HepG2 (cell line): Measurements from ENCODE around the gene PIM3. TPM values are rescaled to one million over a fixed set of nuclear protein-coding genes. Genes with fewer than 3 reads are reported as not detected.

Experiments
- BRD4 ChIP-seq: sonication (generic); formaldehyde crosslinking; IDR thresholded peaks from 2 replicates; pipeline ENCODE4 v1.4.0; 2020; ENCODE audit warnings: missing genetic modification reagents
- KLF12 ChIP-seq: sonication (generic); formaldehyde crosslinking; IDR thresholded peaks from 2 replicates; pipeline ENCODE4 v1.4.0; 2020; ENCODE audit warnings: missing genetic modification reagents, borderline replicate concordance
- KLF13 ChIP-seq: sonication (generic); formaldehyde crosslinking; IDR thresholded peaks from 2 replicates; pipeline ENCODE4 v1.4.0; 2020; ENCODE audit warnings: mild to moderate bottlenecking, missing genetic modification reagents
- MIER2 ChIP-seq: IDR thresholded peaks from 2 replicates; pipeline ENCODE4 v1.6.1; 2016; ENCODE audit warnings: missing biosample characterization, missing genetic modification reagents
- MTERF4 ChIP-seq: sonication (generic); formaldehyde crosslinking; IDR thresholded peaks from 2 replicates; pipeline ENCODE4 v1.8.0; 2023; ENCODE audit warnings: mild to moderate bottlenecking, missing genetic modification reagents
- PITX1 ChIP-seq: sonication (generic); formaldehyde crosslinking; IDR thresholded peaks from 2 replicates; pipeline ENCODE4 v1.5.1; 2020; ENCODE audit warnings: mild to moderate bottlenecking, missing genetic modification reagents
- RARG ChIP-seq: sonication (generic); formaldehyde crosslinking; IDR thresholded peaks from 2 replicates; pipeline ENCODE4 v1.4.0; 2020; ENCODE audit warnings: low read depth, mild to moderate bottlenecking, missing genetic modification reagents
- RBAK ChIP-seq: sonication (generic); formaldehyde crosslinking; IDR thresholded peaks from 2 replicates; pipeline ENCODE4 v1.5.1; 2020; ENCODE audit warnings: mild to moderate bottlenecking, missing genetic modification reagents
- TBL1XR1 ChIP-seq: fragments of 150-350 bp; IDR thresholded peaks from 2 replicates; pipeline ENCODE4 v1.6.1; 2014; ENCODE audit warnings: borderline replicate concordance, low read length; ENCODE audit not compliant: partially characterized antibody
- TFAP4 ChIP-seq: sonication (generic); IDR thresholded peaks from 2 replicates; pipeline ENCODE4 v1.6.1; 2016; ENCODE audit warnings: low read depth, borderline replicate concordance
- TRIM22 ChIP-seq: fragments of 450-650 bp; IDR thresholded peaks from 2 replicates; pipeline ENCODE4 v1.6.1; 2017
- YY1 ChIP-seq: IDR thresholded peaks from 2 replicates; pipeline ENCODE4 v1.6.1; 2011; ENCODE audit warnings: low read length, low read depth, moderate library complexity, mild to moderate bottlenecking; ENCODE audit not compliant: insufficient read depth, insufficient replicate concordance
- ZFP41 ChIP-seq: sonication (generic); formaldehyde crosslinking; IDR thresholded peaks from 2 replicates; pipeline ENCODE4 v1.4.0; 2020; ENCODE audit warnings: mild to moderate bottlenecking, missing genetic modification reagents, borderline replicate concordance
- ZNF160 ChIP-seq: sonication (generic); formaldehyde crosslinking; IDR thresholded peaks from 2 replicates; pipeline ENCODE4 v1.8.0; 2022; ENCODE audit warnings: mild to moderate bottlenecking, inconsistent platforms, missing genetic modification reagents
- ZNF263 ChIP-seq: sonication (generic); formaldehyde crosslinking; IDR thresholded peaks from 2 replicates; pipeline ENCODE4 v1.4.0; 2020; ENCODE audit warnings: missing genetic modification reagents
- ZNF275 ChIP-seq: sonication (generic); formaldehyde crosslinking; IDR thresholded peaks from 2 replicates; pipeline ENCODE4 v1.8.0; 2022; ENCODE audit warnings: missing genetic modification reagents, mild to moderate bottlenecking, inconsistent platforms, borderline replicate concordance
- ZNF577 ChIP-seq: sonication (generic); formaldehyde crosslinking; IDR thresholded peaks from 2 replicates; pipeline ENCODE4 v1.4.0; 2020; ENCODE audit warnings: mild to moderate bottlenecking, low read depth, missing genetic modification reagents, borderline replicate concordance
- polyA plus RNA-seq, 8 experiments: library from polyadenylated mRNA; depleted of rRNA in 3 of 8; stranded (reverse) in 7 of 8; unstranded in 1 of 8; fragments of >200 nt; fragmentation: Illumina TruSeq in 4 of 8; extraction: Trizol in 4 of 8; gene quantifications; 2 replicates each; pipeline versions ENCODE4 v1.2.1 to v1.2.3, GENCODE V29; 2011 to 2016; ENCODE audit warnings: low read depth in 4 of 8, missing spikeins in 1 of 8, mixed read lengths in 1 of 8; ENCODE audit not compliant: insufficient read depth in 1 of 8
- total RNA-seq, 5 experiments: library from RNA; depleted of rRNA; stranded (reverse); fragments of >200 nt; fragmentation: Illumina TruSeq; extraction: Trizol; gene quantifications; 2 replicates each; pipeline ENCODE4 v1.2.3, GENCODE V29; 2016; ENCODE audit warnings: low read depth in 1 of 5
- TF ChIP-seq, protein P1 (sequence below): sonication (generic); formaldehyde crosslinking; IDR thresholded peaks from 2 replicates; pipeline ENCODE4; 2020; ENCODE audit warnings: missing genetic modification reagents, mild to moderate bottlenecking, borderline replicate concordance
- TF ChIP-seq, protein P2 (sequence below): IDR thresholded peaks from 2 replicates; pipeline ENCODE4 v1.6.1; 2016; ENCODE audit warnings: mild to moderate bottlenecking, missing biosample characterization, missing genetic modification reagents
- TF ChIP-seq, protein P3 (sequence below): sonication (generic); formaldehyde crosslinking; IDR thresholded peaks from 2 replicates; pipeline ENCODE4 v1.5.0; 2020; ENCODE audit warnings: missing genetic modification reagents, mild to moderate bottlenecking, borderline replicate concordance

The PIM3 gene
- total and polyA plus RNA-seq, 2 of the 13 experiments (the other 11 are each of a cell fraction or from before 2014, with no cell fraction given), result 21.6 to 31.2 TPM

GRCh38 chr22:49960159-49961004 is at the start of gene PIM3 (continued):
- TF ChIP-seq TRIM22, result no peak
- TF ChIP-seq BRD4, result peak; percentile 85; the same call in 1 of the 2 replicates
- TF ChIP-seq ZFP41 (CRISPR knock-in tag), result 0 out of 2 replicates have a peak, but pooled peaks have one; percentile 77
- no peak for TF ChIP-seq KLF13 (CRISPR knock-in tag)
- no peak for TF ChIP-seq PITX1 (CRISPR knock-in tag)
- no peak for TF ChIP-seq RARG (CRISPR knock-in tag)
- TF ChIP-seq, protein P1, sequence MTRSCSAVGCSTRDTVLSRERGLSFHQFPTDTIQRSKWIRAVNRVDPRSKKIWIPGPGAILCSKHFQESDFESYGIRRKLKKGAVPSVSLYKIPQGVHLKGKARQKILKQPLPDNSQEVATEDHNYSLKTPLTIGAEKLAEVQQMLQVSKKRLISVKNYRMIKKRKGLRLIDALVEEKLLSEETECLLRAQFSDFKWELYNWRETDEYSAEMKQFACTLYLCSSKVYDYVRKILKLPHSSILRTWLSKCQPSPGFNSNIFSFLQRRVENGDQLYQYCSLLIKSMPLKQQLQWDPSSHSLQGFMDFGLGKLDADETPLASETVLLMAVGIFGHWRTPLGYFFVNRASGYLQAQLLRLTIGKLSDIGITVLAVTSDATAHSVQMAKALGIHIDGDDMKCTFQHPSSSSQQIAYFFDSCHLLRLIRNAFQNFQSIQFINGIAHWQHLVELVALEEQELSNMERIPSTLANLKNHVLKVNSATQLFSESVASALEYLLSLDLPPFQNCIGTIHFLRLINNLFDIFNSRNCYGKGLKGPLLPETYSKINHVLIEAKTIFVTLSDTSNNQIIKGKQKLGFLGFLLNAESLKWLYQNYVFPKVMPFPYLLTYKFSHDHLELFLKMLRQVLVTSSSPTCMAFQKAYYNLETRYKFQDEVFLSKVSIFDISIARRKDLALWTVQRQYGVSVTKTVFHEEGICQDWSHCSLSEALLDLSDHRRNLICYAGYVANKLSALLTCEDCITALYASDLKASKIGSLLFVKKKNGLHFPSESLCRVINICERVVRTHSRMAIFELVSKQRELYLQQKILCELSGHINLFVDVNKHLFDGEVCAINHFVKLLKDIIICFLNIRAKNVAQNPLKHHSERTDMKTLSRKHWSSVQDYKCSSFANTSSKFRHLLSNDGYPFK (CRISPR knock-in tag), result no peak
- TF ChIP-seq TBL1XR1, result no peak
- peak; percentile 38; the same call in 1 of the 2 replicates for TF ChIP-seq KLF12 (CRISPR knock-in tag)
- peak; percentile 93; the same call in 1 of the 2 replicates for TF ChIP-seq MTERF4 (CRISPR knock-in tag)
- TF ChIP-seq ZNF577 (CRISPR knock-in tag), result no peak
- no peak; the same call in 1 of the 2 replicates for TF ChIP-seq ZNF263 (CRISPR knock-in tag)
- no peak for TF ChIP-seq RBAK
- no peak for TF ChIP-seq MIER2 (CRISPR knock-in tag)
- peak; percentile 75; the same call in 1 of the 2 replicates for TF ChIP-seq ZNF160 (CRISPR knock-in tag)
- peak; percentile 47 for TF ChIP-seq YY1
- 0 out of 2 replicates have a peak, but pooled peaks have one; percentile 73 for TF ChIP-seq ZNF275 (CRISPR knock-in tag)
- TF ChIP-seq, protein P2, sequence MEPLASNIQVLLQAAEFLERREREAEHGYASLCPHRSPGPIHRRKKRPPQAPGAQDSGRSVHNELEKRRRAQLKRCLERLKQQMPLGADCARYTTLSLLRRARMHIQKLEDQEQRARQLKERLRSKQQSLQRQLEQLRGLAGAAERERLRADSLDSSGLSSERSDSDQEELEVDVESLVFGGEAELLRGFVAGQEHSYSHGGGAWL (CRISPR knock-in tag), result peak; percentile 93
- TF ChIP-seq, protein P3, sequence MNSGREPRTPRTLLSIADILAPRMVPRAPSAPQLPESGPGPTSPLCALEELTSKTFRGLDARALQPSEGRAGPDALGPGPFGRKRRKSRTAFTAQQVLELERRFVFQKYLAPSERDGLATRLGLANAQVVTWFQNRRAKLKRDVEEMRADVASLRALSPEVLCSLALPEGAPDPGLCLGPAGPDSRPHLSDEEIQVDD, result peak; percentile 34; the same call in 1 of the 2 replicates
- TF ChIP-seq TFAP4, result no peak; the same call in 1 of the 2 replicates
